Osteoblast (primary cell): ENCODE measurements around the gene THOC5. TPM values are rescaled to one million over a fixed set of nuclear protein-coding genes. Genes with fewer than 3 reads are reported as not detected.
"Not testable (repeated sequence)": the region's sequence is repeated elsewhere in the genome, so short reads cannot be mapped to it uniquely, and the experiment has no call there.

ENCODE experiments used
- DNase-seq: peaks from one replicate; pipeline ENCODE4 v3.0.0; 2011; ENCODE audit warnings: low spot score, mixed read lengths; ENCODE audit not compliant: insufficient read length; ENCODE audit errors: missing footprints
- H2AFZ ChIP-seq: 2 replicates; pipeline ENCODE4 v1.6.0; 2011; ENCODE audit warnings: mild to moderate bottlenecking, low read length
- H3K27ac ChIP-seq: 2 replicates; pipeline ENCODE4 v1.5.1; 2011; ENCODE audit warnings: mild to moderate bottlenecking, low read depth, low read length, moderate library complexity
- H3K27me3 ChIP-seq: 2 replicates; pipeline ENCODE4 v1.6.0; 2012; ENCODE audit warnings: mild to moderate bottlenecking, control low read depth, inconsistent platforms, low read length, moderate library complexity; ENCODE audit not compliant: insufficient read depth
- H3K36me3 ChIP-seq: 2 replicates; pipeline ENCODE4 v1.5.1; 2011; ENCODE audit warnings: mild to moderate bottlenecking, low read length, control low read depth, moderate library complexity; ENCODE audit not compliant: insufficient read depth
- H3K4me1 ChIP-seq: 2 replicates; pipeline ENCODE4 v1.5.1; 2011; ENCODE audit warnings: mild to moderate bottlenecking, low read length, control low read depth, moderate library complexity; ENCODE audit not compliant: insufficient read depth
- H3K4me2 ChIP-seq: 2 replicates; pipeline ENCODE4 v1.6.0; 2011; ENCODE audit warnings: mild to moderate bottlenecking, low read length; ENCODE audit not compliant: insufficient read depth
- H3K4me3 ChIP-seq: fragments of 200-600 bp; sonication (generic); 3 replicates; pipeline ENCODE4 v1.5.1; 2012; ENCODE audit warnings: mild to moderate bottlenecking, low read length, inconsistent platforms; ENCODE audit not compliant: insufficient read depth
- H3K79me2 ChIP-seq: 2 replicates; pipeline ENCODE4 v1.6.0; 2012; ENCODE audit warnings: mild to moderate bottlenecking, low read length, control low read depth, inconsistent platforms; ENCODE audit not compliant: insufficient read depth
- H3K9me3 ChIP-seq: 2 replicates; pipeline ENCODE4 v1.5.1; 2011; ENCODE audit warnings: low read depth, low read length, control low read depth
- H4K20me1 ChIP-seq: 2 replicates; pipeline ENCODE4 v1.6.0; 2012; ENCODE audit warnings: mild to moderate bottlenecking, low read length, control low read depth; ENCODE audit not compliant: insufficient read depth
- CTCF ChIP-seq: IDR thresholded peaks from 2 replicates; pipeline ENCODE4 v1.5.1; 2011; ENCODE audit warnings: mild to moderate bottlenecking, low read depth, low read length, moderate library complexity; ENCODE audit errors: extremely low read depth
- total RNA-seq: library from RNA; depleted of rRNA; stranded (reverse); fragments of >200 nt; gene quantifications from 2 replicates; pipeline ENCODE4 v1.2.3, GENCODE V29; 2012

Gene THOC5
- total RNA-seq, 1 donor, result 63.7 TPM

DNA sequence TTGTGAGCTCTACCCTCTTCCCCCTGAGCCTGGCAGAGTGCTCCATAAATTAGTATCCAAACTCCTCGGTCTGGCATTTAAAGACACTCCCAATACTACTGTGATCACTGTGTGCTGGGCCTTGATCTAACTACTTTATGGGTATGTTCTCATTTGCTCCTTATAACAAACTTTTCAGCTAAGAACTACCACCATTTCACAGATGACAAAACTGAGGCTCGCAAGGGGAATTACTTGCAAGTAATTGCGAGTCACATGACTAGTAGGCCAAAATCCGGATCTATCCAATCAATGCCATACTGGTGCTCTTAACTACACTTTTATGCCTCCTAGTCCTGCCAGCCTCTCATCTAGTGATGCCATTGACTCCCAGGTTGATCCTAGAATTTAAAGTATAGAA is 3.6 kb downstream of the THOC5 start:
- Histone ChIP-seq H3K36me3 (peaks cover 29% of the 10 kb centered on the region), H3K4me1 (peaks cover 10% of the 10 kb centered on the region), H2AFZ (no peak overlapping the region), H3K9me3 (no peaks in the 10 kb centered on the region), H3K27me3 (no peaks in the 10 kb centered on the region), H4K20me1 (no peaks in the 10 kb centered on the region), H3K4me2 (no peak overlapping the region), H3K27ac (no peak overlapping the region), H3K4me3 (no peak overlapping the region), H3K79me2 (peaks cover 23% of the 10 kb centered on the region)
- no peak for TF ChIP-seq CTCF
- no peak for DNase-seq

DNA sequence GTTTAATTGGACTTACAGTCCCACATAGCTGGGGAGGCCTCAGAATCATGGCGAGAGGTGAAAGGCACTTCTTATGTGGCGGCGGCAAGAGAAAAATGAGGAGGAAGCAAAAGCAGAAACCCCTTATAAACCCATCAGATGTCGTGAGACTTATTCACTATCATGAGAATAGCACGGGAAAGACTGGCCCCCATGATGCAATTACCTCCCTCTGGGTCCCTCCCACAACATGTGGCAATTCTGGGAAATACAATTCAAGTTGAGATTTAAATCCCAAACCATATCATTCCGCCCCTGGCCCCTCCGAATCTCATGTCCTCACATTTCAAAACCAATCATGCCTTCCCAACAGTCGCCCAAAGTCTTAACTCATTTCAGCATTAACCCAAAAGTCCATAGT is 8.5 kb downstream of the THOC5 start:
- H3K4me1 ChIP-seq, DNase-seq, H4K20me1 ChIP-seq, H3K9me3 ChIP-seq, H3K4me2 ChIP-seq, H3K79me2 ChIP-seq, H3K4me3 ChIP-seq, H3K27ac ChIP-seq, H3K27me3 ChIP-seq, H2AFZ ChIP-seq: not testable (repeated sequence)
- peaks cover 60% of the 10 kb centered on the region for H3K36me3 ChIP-seq

DNA sequence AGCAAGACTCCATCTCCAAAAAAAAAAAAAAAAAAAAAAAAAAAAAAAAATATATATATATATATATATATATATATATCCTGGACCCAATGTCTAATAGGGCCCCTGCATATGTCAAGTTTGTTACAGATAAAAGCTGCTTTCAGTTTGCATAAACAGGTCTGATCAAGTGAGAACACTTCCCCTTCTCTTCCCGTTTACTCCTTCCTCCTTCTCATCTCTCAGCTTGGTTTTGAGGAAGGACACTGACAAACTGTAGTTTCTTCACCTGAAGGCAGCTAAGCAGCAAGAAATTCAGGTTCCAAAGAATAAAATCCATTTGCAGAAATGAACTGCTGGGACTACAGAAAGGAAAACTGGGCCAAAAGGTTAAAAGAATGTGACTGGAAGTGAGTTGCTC is 11.7 kb downstream of the THOC5 start:
- H2AFZ ChIP-seq, result no peak overlapping the region
- H3K27me3 ChIP-seq, result no peaks in the 10 kb centered on the region
- no peak overlapping the region for H3K4me3 ChIP-seq
- no peak for DNase-seq
- H3K79me2 ChIP-seq, result no peaks in the 10 kb centered on the region
- no peaks in the 10 kb centered on the region for H3K4me1 ChIP-seq
- peaks cover 68% of the 10 kb centered on the region for H3K36me3 ChIP-seq
- TF ChIP-seq CTCF, result no peak
- H3K4me2 ChIP-seq, result no peak overlapping the region
- no peaks in the 10 kb centered on the region for H4K20me1 ChIP-seq
- H3K27ac ChIP-seq, result no peak overlapping the region
- no peaks in the 10 kb centered on the region for H3K9me3 ChIP-seq

GRCh38 chr22:29539105-29539504 is 14.5 kb downstream of the THOC5 start:
- no peaks in the 10 kb centered on the region for H3K4me1 ChIP-seq
- H3K27ac ChIP-seq, result no peak overlapping the region
- no peaks in the 10 kb centered on the region for H3K27me3 ChIP-seq
- H2AFZ ChIP-seq, result no peak overlapping the region
- DNase-seq, result peak; percentile 23
- no peak for TF ChIP-seq CTCF
- H4K20me1 ChIP-seq, result no peaks in the 10 kb centered on the region
- H3K4me3 ChIP-seq, result no peak overlapping the region
- H3K36me3 ChIP-seq, result peaks cover 73% of the 10 kb centered on the region
- H3K4me2 ChIP-seq, result no peak overlapping the region
- H3K79me2 ChIP-seq, result no peaks in the 10 kb centered on the region
- H3K9me3 ChIP-seq, result no peaks in the 10 kb centered on the region
